Gastrocnemius medialis (tissue), 4 donors: ENCODE results near the gene SURF6.

Experiments
- CTCF ChIP-seq, 5 experiments: fragments of 450-650 bp in 3 of 5; fragments of 200-600 bp in 2 of 5; sonication (generic) in 2 of 5; IDR thresholded peaks in 4 of 5; conservative IDR thresholded peaks in 1 of 5; 1 replicate in 4 of 5; 2 replicates in 1 of 5; pipeline ENCODE4 v1.5.1; 2016 to 2019; ENCODE audit warnings: antibody characterized with exemption in 5 of 5, mild to moderate bottlenecking in 3 of 5, moderate library complexity in 3 of 5
- POLR2A ChIP-seq, 2 donors: fragments of 450-650 bp; IDR thresholded peaks; one replicate each; pipeline ENCODE4 v1.6.1; 2017; ENCODE audit warnings: antibody characterized with exemption in 2 of 2, mild to moderate bottlenecking in 2 of 2, moderate library complexity in 2 of 2

- TF ChIP-seq CTCF (IDR thresholded peaks at IDR 0.05 in 4 of 5, conservative IDR thresholded peaks at IDR 0.05 in 1 of 5), result no peak
- TF ChIP-seq POLR2A (IDR thresholded peaks at IDR 0.05), result no peak
Measured at GRCh38 chr9:133349965-133350616, 14.1 kb upstream of the SURF6 start.
